NOMO-1 treated with DMSO at 0.1 percent for 48 hours (cell line): Measurements from ENCODE around the gene NEURL4.
A peak's percentile ranks its signal among the peaks of the same experiment; 100 is the strongest.
"Not testable (repeated sequence)": the region's sequence is repeated elsewhere in the genome, so short reads cannot be mapped to it uniquely, and the experiment has no call there.

Experiments used
- DNase-seq: peaks from one replicate; lab custom pipeline; 2025; ENCODE audit not compliant: unreplicated experiment; lab: John Stamatoyannopoulos, UW

NEURL4 gene

GRCh38 chr17:7347630-7348477, 18.7 kb upstream of the NEURL4 start:
- DNase-seq = no peak

DNA sequence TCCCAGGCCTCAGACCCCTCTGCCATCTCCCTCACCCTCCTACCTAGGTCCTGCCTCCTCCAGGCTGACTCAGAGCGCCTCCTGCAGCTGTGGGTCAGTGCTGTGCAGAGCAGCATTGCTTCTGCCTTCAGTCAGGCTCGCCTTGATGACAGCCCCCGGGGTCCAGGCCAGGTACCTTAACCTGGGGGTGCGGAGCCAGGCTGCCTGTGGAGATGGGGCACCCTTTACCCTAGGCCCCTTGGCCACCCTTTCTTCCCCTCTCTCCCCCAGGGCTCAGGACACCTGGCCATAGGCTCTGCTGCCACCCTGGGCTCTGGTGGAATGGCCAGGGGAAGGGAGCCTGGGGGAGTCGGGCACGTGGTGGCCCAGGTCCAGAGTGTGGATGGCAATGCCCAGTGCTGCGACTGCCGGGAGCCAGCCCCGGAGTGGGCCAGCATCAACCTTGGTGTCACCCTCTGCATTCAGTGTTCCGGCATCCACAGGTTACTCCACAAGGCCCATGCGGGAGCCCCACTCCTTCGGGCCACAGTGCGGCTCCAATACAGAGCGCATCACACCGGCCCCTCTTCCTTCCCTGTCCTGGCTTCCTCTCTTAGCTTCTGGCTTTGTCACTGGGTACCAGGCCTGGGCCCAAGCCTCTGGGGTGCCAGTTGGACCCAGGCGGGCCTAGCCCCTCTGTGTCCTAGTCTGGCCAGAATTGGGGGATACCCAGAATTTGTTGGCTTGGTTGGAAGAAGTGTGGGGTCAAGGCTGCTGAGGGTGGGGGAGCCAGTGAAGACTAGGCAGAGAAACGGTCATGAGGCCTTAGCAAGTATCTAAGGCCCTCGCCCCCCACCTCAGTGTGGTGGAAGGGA, 17.9 kb upstream of the NEURL4 start:
- no peak for DNase-seq

DNA sequence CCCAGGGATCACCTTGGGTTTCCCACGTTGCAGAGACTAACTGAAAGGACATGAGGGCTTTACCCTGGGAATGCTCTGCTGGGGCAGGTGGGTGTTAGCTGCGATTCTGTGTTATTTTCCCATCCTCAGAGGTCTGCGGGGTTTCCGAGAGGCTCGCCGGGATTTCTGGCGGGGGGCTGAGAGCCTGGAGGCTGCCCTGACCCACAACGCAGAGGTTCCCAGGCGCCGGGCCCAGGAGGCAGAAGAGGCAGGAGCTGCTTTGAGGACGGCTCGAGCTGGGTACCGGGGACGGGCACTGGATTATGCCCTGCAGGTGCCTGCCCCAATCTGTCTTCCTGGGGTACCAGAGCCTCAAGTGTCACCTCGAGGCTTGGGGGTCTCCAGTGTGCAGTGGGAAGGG, 14.1 kb upstream of the NEURL4 start:
- DNase-seq = no peak

DNA sequence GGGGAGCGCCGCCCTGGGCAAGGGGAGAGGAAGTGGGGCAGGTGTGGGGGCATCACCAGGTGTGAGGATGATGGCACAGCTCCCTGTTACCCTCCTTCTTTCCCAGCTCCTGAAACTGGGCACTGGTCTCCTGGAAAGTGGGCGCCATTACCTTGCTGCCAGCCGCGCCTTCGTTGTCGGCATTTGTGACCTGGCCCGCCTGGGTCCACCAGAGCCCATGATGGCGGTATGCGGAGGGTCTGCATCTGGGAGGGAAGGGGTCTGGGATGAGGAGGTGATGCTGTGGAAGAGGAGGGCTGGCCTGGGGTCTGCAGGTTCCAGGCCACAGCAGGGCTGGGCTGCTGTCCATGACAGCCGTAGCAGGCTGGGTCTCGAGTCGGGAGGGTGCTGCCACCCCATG, 12.7 kb upstream of the NEURL4 start:
- DNase-seq = no peak

DNA sequence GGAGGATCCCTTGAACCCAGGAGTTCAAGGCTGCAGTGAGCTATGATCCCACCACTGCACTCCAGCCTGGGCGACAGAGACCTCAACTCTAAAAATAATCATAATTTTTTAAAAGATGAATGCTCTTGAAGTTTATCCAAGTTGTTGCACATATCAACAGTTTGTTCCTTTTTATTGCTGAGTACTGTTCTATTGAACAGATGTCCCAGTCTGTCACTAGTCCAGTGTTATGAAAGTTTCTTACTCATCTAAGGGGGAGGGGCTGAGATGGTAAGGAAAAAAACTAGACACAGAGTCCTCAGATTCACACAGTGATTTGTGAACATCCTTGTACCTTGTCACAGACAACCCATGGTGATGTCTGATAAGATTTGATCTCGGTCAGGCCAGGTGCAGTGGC, 11.0 kb upstream of the NEURL4 start:
- DNase-seq = no peak

GRCh38 chr17:7337600-7337999, 8.5 kb upstream of the NEURL4 start:
- DNase-seq = not testable (repeated sequence)

DNA sequence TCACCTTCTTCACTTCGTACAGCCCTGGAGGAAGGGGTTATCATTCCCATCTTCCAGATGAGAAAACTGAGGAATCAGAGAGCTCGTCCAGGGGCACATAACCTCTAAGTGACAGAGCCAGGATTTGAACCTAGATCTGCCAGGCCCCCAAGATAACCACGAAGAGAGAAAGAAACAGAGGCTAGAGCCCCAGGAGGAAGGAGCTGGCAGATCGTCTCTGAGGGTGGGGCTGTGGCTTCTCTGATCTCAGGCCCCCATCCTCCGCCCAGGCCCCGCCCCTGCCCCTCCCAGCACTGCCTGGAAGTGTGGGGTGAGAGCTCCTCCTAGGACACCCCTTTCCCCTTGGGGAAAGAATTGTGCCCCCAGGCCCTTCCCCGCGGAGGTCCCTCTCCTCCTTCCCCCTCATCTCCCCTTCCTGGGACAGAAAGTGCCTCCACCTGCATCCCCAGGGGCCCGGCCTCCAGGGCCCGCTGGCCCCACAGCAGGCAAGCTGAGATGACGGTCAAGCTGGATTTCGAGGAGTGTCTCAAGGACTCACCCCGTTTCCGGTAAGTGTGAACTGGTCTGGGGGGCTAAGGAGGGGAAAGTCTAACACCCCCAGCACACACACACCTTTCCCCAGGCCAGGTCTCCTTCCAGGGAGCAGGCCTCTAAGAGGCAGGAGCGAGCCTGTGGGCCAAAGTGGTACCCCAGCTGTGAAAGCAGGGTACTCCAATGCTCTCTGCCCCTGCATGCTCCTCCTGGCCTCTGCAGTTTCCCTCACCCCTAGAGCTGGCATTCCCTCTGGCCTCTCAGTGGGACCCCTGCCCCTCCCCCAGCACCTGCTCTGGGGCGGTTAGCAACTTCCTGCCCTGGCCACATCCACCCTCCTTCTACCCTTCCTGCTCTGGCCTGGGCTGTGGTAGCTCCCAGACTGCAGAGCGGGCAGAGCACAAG, 7.4 kb upstream of the NEURL4 start, which contains the start of gene ACAP1:
Gene ACAP1, plus strand, starts transcription at position 290 of the 936 bp plus-strand sequence. Its CDS starts 206 bp downstream, at position 496.
- peak; percentile 44 for DNase-seq

DNA sequence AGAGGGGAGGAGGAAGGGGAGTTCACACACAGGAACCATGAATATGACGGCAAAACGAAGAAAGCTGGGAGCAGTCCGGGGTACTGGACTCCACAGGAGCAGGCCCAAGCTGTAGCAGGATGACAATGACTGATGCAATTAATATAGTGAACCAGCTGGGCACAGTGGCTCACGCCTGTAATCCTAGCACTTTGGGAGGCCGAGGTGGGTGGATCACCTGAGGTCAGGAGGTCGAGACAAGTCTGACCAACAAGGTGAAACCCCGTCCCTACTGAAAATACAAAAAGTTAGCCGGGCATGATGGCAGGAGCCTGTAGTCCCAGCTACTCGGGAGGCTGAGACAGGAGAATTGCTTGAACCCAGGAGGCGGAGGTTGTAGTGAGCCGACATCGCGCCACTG, 6.6 kb upstream of the NEURL4 start:
- DNase-seq = not testable (repeated sequence)

- no peak for DNase-seq
These were observed 5.9 kb upstream of the NEURL4 start for GRCh38 chr17:7334938-7335538.

DNA sequence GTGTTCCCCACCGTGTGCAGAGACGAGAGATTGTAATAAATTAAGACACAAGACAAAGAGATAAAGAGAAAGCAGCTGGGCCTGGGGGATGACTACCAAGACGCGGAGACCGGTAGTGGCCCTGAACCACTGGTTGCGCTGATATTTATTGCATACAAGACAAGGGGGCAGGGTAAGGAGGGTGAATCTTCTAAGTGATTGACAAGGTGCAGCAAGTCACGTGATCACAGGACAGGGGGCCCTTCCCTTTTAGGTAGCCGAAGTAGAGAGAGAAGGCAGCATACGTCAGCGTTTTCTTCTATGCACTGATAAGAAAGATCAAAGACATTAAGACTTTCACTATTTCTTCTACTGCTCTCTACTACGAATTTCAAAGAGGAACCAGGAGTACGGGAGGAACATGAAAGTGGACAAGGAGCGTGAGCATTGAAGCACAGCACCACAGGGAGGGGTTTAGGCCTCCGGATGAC, 3.5 kb upstream of the NEURL4 start:
- peak; percentile 52 for DNase-seq

GRCh38 chr17:7332111-7332510, 3.0 kb upstream of the NEURL4 start:
- DNase-seq = no peak

GRCh38 chr17:7330638-7331015, 1.5 kb upstream of the NEURL4 start:
- DNase-seq = no peak

GRCh38 chr17:7329997-7330637, 982 bp upstream of the NEURL4 start:
- peak; percentile 66 for DNase-seq

DNA sequence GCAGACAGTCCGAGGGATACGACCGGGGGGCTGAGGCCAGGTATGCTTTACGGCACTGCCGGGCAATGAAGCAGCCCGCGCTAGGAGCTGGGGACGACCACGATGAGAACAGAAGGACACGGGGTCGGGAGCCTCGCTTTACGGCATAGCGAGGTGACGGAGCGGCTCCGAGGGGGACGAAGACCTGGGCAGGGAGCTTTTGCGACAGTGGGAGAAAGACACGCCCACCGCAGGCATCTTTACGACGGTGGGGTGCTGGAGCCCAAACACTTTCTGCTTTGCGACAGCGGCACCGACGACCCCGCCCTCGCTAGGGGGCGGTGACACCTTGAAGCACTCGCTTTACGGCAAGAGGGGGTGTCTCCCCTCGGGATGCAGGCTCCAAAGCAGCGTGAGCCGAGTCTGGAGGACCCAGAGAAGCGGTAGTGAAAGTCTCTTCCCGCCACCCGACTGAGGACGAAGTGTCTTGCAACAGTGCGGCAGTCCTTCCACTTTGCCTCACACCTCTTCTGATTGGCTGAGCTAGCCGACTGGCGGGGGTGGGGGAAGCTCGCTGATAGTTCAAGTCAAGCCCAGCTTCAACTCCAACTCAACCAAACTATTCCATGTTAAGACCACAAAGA, 350 bp upstream of the NEURL4 start:
- peak; percentile 97 for DNase-seq

DNA sequence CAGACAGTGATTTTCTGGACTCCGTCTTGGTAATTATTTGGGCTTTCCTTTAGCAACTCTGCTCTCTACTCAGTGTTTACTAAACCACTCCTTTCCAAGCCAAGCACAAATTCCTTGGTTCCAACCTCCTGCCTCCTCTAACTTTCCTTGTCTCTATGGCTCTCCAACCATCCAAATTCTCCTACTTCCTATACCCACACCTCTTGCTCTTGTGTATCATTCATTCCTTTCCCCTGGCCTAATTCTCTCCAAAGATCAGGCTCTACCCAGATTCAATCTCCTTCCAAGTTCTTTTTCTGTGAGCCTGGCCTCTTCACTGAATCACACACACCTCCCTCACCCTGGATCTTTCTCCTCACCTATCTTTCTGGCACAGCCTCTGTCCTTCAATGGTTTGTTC, 1.1 kb downstream of the NEURL4 start:
- no peak for DNase-seq

DNA sequence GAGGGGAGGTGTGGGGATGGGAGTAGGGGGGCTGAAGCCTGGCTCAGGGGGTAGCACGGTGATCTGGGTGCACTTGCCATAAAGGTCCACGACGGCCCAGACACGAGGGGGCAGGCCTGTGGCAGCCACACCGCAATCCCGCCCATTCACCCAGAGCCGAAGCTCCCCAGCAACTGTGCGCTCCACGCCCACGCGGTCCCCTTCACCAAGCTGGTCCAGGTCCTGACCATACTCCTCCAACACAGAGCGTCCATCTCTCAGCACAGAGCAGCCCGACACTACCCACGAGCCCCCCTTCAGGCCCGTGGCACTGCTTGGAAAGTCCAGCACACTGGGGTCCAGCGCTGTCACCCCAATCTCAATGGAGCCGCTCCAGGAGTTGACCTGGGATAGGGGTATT, 1.6 kb downstream of the NEURL4 start:
- DNase-seq = no peak

- DNase-seq = no peak
These were observed 2.1 kb downstream of the NEURL4 start for GRCh38 chr17:7327056-7327455.

DNA sequence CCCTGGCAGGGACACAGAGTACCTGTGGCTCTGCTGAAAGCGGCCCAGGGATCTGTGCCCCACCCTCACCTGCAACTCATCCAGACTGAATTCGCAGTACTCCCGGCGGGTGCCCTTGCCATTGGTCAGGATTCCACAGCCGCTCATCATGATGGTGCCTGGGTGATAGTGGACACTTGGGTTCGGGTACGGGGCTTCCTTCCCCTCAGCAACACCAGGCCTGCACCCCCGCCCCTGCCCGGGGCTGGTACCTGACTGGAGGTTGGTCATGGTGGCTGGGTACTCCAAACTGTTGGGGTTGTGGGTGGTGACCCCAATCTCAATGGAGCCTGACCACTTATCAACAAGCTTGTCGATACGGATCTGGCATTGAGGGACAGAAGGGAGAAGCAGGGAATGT, 2.9 kb downstream of the NEURL4 start:
- no peak for DNase-seq

- no peak for DNase-seq
These were observed 4.1 kb downstream of the NEURL4 start for GRCh38 chr17:7325031-7325528.
